Glutamatergic neuron (in vitro differentiated cells): ENCODE measurements around the gene DLL3. TPM values are rescaled to one million over a fixed set of nuclear protein-coding genes. Genes with fewer than 3 reads are reported as not detected.
"Not testable (repeated sequence)": the region's sequence is repeated elsewhere in the genome, so short reads cannot be mapped to it uniquely, and the experiment has no call there.

Experiments
- DNase-seq: peaks from one replicate; pipeline ENCODE4 v3.0.0; 2022
- H3K27ac Mint-ChIP-seq: one replicate; pipeline ENCODE4 v1.8.0; 2020; ENCODE audit warnings: mild to moderate bottlenecking, mixed read lengths, inconsistent platforms; ENCODE audit not compliant: unreplicated experiment
- H3K27me3 Mint-ChIP-seq: one replicate; pipeline ENCODE4 v1.8.0; 2020; ENCODE audit warnings: mild to moderate bottlenecking, moderate library complexity, mixed read lengths, inconsistent platforms; ENCODE audit not compliant: unreplicated experiment
- H3K36me3 Mint-ChIP-seq: one replicate; pipeline ENCODE4 v1.8.0; 2020; ENCODE audit warnings: mild to moderate bottlenecking, mixed read lengths, inconsistent platforms; ENCODE audit not compliant: unreplicated experiment
- H3K4me1 Mint-ChIP-seq: one replicate; pipeline ENCODE4 v1.8.0; 2020; ENCODE audit warnings: mild to moderate bottlenecking, low read depth, mixed read lengths, inconsistent platforms; ENCODE audit not compliant: unreplicated experiment
- H3K4me3 Mint-ChIP-seq: one replicate; pipeline ENCODE4 v1.8.0; 2020; ENCODE audit warnings: mild to moderate bottlenecking, mixed read lengths, inconsistent platforms; ENCODE audit not compliant: unreplicated experiment
- H3K9me3 Mint-ChIP-seq: one replicate; pipeline ENCODE4 v1.8.0; 2020; ENCODE audit warnings: mild to moderate bottlenecking, moderate library complexity, mixed read lengths, inconsistent platforms; ENCODE audit not compliant: unreplicated experiment
- total RNA-seq: library from RNA; stranded (reverse); fragmentation: NEBNext Ultra II Directional; extraction: Animal tissue kit (Norgen Biotek cat#: 25700); gene quantifications from one replicate; pipeline ENCODE4 v1.2.1, GENCODE V29; 2021; ENCODE audit not compliant: unreplicated experiment
- TF ChIP-seq, protein P1 (sequence below): fragments of 200-600 bp; sonication (generic); IDR thresholded peaks from one replicate; pipeline ENCODE4 v1.5.0; 2021; ENCODE audit not compliant: partially characterized antibody, unreplicated experiment

The DLL3 gene
- total RNA-seq, 1 donor from 2014 or later, result 788 TPM

GRCh38 chr19:39472746-39473442 is 25.9 kb upstream of the DLL3 start:
- DNase-seq, result no peak
- H3K27ac Mint-ChIP-seq, result no peak overlapping the region
- peaks cover 4% of the 10 kb centered on the region for H3K9me3 Mint-ChIP-seq
- peaks cover 2% of the 10 kb centered on the region for H3K27me3 Mint-ChIP-seq
- no peaks in the 10 kb centered on the region for H3K4me1 Mint-ChIP-seq
- H3K36me3 Mint-ChIP-seq, result no peaks in the 10 kb centered on the region
- TF ChIP-seq, protein P1, sequence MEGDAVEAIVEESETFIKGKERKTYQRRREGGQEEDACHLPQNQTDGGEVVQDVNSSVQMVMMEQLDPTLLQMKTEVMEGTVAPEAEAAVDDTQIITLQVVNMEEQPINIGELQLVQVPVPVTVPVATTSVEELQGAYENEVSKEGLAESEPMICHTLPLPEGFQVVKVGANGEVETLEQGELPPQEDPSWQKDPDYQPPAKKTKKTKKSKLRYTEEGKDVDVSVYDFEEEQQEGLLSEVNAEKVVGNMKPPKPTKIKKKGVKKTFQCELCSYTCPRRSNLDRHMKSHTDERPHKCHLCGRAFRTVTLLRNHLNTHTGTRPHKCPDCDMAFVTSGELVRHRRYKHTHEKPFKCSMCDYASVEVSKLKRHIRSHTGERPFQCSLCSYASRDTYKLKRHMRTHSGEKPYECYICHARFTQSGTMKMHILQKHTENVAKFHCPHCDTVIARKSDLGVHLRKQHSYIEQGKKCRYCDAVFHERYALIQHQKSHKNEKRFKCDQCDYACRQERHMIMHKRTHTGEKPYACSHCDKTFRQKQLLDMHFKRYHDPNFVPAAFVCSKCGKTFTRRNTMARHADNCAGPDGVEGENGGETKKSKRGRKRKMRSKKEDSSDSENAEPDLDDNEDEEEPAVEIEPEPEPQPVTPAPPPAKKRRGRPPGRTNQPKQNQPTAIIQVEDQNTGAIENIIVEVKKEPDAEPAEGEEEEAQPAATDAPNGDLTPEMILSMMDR, result no peak
- H3K4me3 Mint-ChIP-seq, result no peak overlapping the region

- H3K36me3 Mint-ChIP-seq, result no peaks in the 10 kb centered on the region
- H3K4me3 Mint-ChIP-seq, result no peak overlapping the region
- H3K27ac Mint-ChIP-seq, result peak overlapping the region; percentile 38
- TF ChIP-seq, protein P1, result no peak
- H3K9me3 Mint-ChIP-seq, result peaks cover 4% of the 10 kb centered on the region
- DNase-seq, result no peak
- H3K27me3 Mint-ChIP-seq, result peaks cover 2% of the 10 kb centered on the region
- H3K4me1 Mint-ChIP-seq, result no peaks in the 10 kb centered on the region
Measured at GRCh38 chr19:39473443-39473960, 25.2 kb upstream of the DLL3 start.

GRCh38 chr19:39474139-39474620 is 24.6 kb upstream of the DLL3 start:
- H3K27me3 Mint-ChIP-seq, result peaks cover 2% of the 10 kb centered on the region
- peak; percentile 90 for DNase-seq
- H3K4me3 Mint-ChIP-seq, result no peak overlapping the region
- H3K27ac Mint-ChIP-seq, result peak overlapping the region; percentile 38
- H3K4me1 Mint-ChIP-seq, result no peaks in the 10 kb centered on the region
- peaks cover 4% of the 10 kb centered on the region for H3K9me3 Mint-ChIP-seq
- TF ChIP-seq, protein P1, result peak; percentile 84
- H3K36me3 Mint-ChIP-seq, result no peaks in the 10 kb centered on the region

DNA sequence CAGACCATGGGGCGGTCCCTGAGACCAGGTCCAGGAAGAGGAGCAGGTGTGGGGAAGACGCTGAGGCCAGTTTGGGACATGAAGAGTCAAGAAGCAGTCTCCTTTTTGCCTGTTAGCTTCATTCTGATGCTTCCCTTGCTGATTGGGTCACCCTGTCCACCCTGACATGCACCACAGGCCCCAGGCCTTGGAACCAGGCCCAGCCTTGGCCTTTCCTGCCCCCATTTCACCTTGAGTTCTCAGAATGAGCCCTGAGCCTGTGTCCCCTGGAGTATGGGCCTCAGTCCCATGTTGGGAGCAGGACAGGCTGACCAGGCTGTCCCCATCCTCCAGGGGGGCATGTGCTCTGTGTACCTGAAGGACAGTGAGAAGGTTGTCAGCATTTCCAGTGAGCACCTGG is 23.0 kb upstream of the DLL3 start:
- peaks cover 11% of the 10 kb centered on the region for H3K4me1 Mint-ChIP-seq
- no peak overlapping the region for H3K4me3 Mint-ChIP-seq
- no peak overlapping the region for H3K27ac Mint-ChIP-seq
- peaks cover 10% of the 10 kb centered on the region for H3K9me3 Mint-ChIP-seq
- TF ChIP-seq, protein P1, result no peak
- H3K27me3 Mint-ChIP-seq, result peaks cover 4% of the 10 kb centered on the region
- H3K36me3 Mint-ChIP-seq, result no peaks in the 10 kb centered on the region
- DNase-seq, result no peak

DNA sequence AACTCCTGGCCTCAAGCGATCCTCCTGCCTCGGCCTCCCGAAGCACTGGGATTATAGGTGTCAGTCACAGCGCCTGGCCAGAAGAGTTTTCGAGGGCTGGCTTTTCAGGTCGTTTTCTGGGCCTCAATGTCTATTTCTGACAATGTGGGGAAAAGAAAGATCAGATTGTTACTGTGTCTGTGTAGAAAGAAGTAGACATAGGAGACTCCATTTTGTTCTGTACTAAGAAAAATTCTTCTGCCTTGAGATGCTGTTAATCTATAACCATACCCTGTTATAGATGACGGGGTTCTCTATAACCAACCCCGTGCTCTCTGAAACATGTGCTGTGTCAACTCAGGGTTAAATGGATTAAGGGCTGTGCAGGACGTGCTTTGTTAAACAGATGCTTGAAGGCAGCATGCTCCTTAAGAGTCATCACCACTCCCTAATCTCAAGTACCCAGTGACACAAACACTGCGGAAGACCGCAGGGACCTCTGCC is 19.4 kb upstream of the DLL3 start:
- not testable (repeated sequence) for DNase-seq, H3K36me3 Mint-ChIP-seq
- H3K27me3 Mint-ChIP-seq, result peaks cover 18% of the 10 kb centered on the region
- H3K4me3 Mint-ChIP-seq, result peak overlapping the region; percentile 89
- peak overlapping the region; percentile 95 for H3K27ac Mint-ChIP-seq
- H3K9me3 Mint-ChIP-seq, result peaks cover 23% of the 10 kb centered on the region
- peaks cover 33% of the 10 kb centered on the region for H3K4me1 Mint-ChIP-seq
